ENCODE data around the gene WDR89. TPM values are rescaled to one million over a fixed set of nuclear protein-coding genes. Genes with fewer than 3 reads are reported as not detected.

WDR89 gene
- total RNA-seq = 8.3 and 10.5 TPM in 2 replicates

GRCh38 chr14:63641473-63642228 is at the start of gene WDR89:
TSS of gene WDR89 (minus strand) at chr14:63641871. CDS start at chr14:63599942, 41,929 bp downstream.
- Histone ChIP-seq H3K4me1 (ENCODE audit: insufficient read depth, low read length) (peaks cover 5% of the 10 kb centered on the region), H3K4me3 (ENCODE audit: insufficient read depth, low read length) (peak within 1 kb of the TSS; percentile 82), H3K27me3 (ENCODE audit: insufficient read depth, low read length) (no peaks in the 10 kb centered on the region), H2AFZ (ENCODE audit: low read length) (peak within 1 kb of the TSS; percentile 91), H3K9me3 (ENCODE audit: low read depth, low read length) (no peaks in the 10 kb centered on the region), H3K79me2 (ENCODE audit: insufficient read depth, low read length) (peaks cover 35% of the 10 kb centered on the region), H4K20me1 (ENCODE audit: insufficient read depth, low read length) (no peaks in the 10 kb centered on the region), H3K27ac (ENCODE audit: low read depth, low read length) (peak within 1 kb of the TSS; percentile 94), H3K36me3 (ENCODE audit: insufficient read depth, low read length) (peaks cover 3% of the 10 kb centered on the region), H3K4me2 (ENCODE audit: insufficient read depth, low read length) (peak within 1 kb of the TSS; percentile 98)
- TF ChIP-seq, protein P1, sequence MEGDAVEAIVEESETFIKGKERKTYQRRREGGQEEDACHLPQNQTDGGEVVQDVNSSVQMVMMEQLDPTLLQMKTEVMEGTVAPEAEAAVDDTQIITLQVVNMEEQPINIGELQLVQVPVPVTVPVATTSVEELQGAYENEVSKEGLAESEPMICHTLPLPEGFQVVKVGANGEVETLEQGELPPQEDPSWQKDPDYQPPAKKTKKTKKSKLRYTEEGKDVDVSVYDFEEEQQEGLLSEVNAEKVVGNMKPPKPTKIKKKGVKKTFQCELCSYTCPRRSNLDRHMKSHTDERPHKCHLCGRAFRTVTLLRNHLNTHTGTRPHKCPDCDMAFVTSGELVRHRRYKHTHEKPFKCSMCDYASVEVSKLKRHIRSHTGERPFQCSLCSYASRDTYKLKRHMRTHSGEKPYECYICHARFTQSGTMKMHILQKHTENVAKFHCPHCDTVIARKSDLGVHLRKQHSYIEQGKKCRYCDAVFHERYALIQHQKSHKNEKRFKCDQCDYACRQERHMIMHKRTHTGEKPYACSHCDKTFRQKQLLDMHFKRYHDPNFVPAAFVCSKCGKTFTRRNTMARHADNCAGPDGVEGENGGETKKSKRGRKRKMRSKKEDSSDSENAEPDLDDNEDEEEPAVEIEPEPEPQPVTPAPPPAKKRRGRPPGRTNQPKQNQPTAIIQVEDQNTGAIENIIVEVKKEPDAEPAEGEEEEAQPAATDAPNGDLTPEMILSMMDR (IDR thresholded peaks at IDR 0.05; ENCODE audit: extremely low read depth, low read depth, low read length) = peak; percentile 68
- peak; percentile 95 for DNase-seq (ENCODE audit: insufficient read length, low spot score, missing footprints)

- Histone ChIP-seq H3K9me3 (ENCODE audit: low read depth, low read length) (no peaks in the 10 kb centered on the region), H3K36me3 (ENCODE audit: insufficient read depth, low read length) (no peaks in the 10 kb centered on the region), H3K4me2 (ENCODE audit: insufficient read depth, low read length) (no peak overlapping the region), H3K4me3 (ENCODE audit: insufficient read depth, low read length) (no peak overlapping the region), H4K20me1 (ENCODE audit: insufficient read depth, low read length) (no peaks in the 10 kb centered on the region), H3K27me3 (ENCODE audit: insufficient read depth, low read length) (no peaks in the 10 kb centered on the region), H3K4me1 (ENCODE audit: insufficient read depth, low read length) (no peaks in the 10 kb centered on the region), H3K79me2 (ENCODE audit: insufficient read depth, low read length) (no peaks in the 10 kb centered on the region), H2AFZ (ENCODE audit: low read length) (no peak overlapping the region), H3K27ac (ENCODE audit: low read depth, low read length) (no peak overlapping the region)
- TF ChIP-seq, protein P1 (IDR thresholded peaks at IDR 0.05; ENCODE audit: extremely low read depth, low read depth, low read length) = no peak
- no peak for DNase-seq (ENCODE audit: insufficient read length, low spot score, missing footprints)
Measured at GRCh38 chr14:63689132-63689531, 47.5 kb upstream of the WDR89 start.

GRCh38 chr14:63686926-63687325 is 45.3 kb upstream of the WDR89 start:
- Histone ChIP-seq H3K36me3 (ENCODE audit: insufficient read depth, low read length) (no peaks in the 10 kb centered on the region), H4K20me1 (ENCODE audit: insufficient read depth, low read length) (no peaks in the 10 kb centered on the region), H3K9me3 (ENCODE audit: low read depth, low read length) (no peaks in the 10 kb centered on the region), H3K4me3 (ENCODE audit: insufficient read depth, low read length) (no peak overlapping the region), H3K27me3 (ENCODE audit: insufficient read depth, low read length) (no peaks in the 10 kb centered on the region), H3K27ac (ENCODE audit: low read depth, low read length) (no peak overlapping the region), H3K79me2 (ENCODE audit: insufficient read depth, low read length) (no peaks in the 10 kb centered on the region), H3K4me2 (ENCODE audit: insufficient read depth, low read length) (no peak overlapping the region), H3K4me1 (ENCODE audit: insufficient read depth, low read length) (no peaks in the 10 kb centered on the region), H2AFZ (ENCODE audit: low read length) (no peak overlapping the region)
- TF ChIP-seq, protein P1 (IDR thresholded peaks at IDR 0.05; ENCODE audit: extremely low read depth, low read depth, low read length) = no peak
- no peak for DNase-seq (ENCODE audit: insufficient read length, low spot score, missing footprints)

- H4K20me1 ChIP-seq (ENCODE audit: insufficient read depth, low read length) = no peaks in the 10 kb centered on the region
- H2AFZ ChIP-seq (ENCODE audit: low read length) = no peak overlapping the region
- no peak overlapping the region for H3K4me2 ChIP-seq (ENCODE audit: insufficient read depth, low read length)
- TF ChIP-seq, protein P1 (IDR thresholded peaks at IDR 0.05; ENCODE audit: extremely low read depth, low read depth, low read length) = no peak
- no peak for DNase-seq (ENCODE audit: insufficient read length, low spot score, missing footprints)
- no peak overlapping the region for H3K4me3 ChIP-seq (ENCODE audit: insufficient read depth, low read length)
- H3K27ac ChIP-seq (ENCODE audit: low read depth, low read length) = no peak overlapping the region
- no peaks in the 10 kb centered on the region for H3K9me3 ChIP-seq (ENCODE audit: low read depth, low read length)
- no peaks in the 10 kb centered on the region for H3K27me3 ChIP-seq (ENCODE audit: insufficient read depth, low read length)
- H3K36me3 ChIP-seq (ENCODE audit: insufficient read depth, low read length) = no peaks in the 10 kb centered on the region
- no peaks in the 10 kb centered on the region for H3K4me1 ChIP-seq (ENCODE audit: insufficient read depth, low read length)
- H3K79me2 ChIP-seq (ENCODE audit: insufficient read depth, low read length) = no peaks in the 10 kb centered on the region
Measured at GRCh38 chr14:63685401-63685800, 43.7 kb upstream of the WDR89 start.
